ENCODE measurements around the gene GOPC.

Gene GOPC

DNA sequence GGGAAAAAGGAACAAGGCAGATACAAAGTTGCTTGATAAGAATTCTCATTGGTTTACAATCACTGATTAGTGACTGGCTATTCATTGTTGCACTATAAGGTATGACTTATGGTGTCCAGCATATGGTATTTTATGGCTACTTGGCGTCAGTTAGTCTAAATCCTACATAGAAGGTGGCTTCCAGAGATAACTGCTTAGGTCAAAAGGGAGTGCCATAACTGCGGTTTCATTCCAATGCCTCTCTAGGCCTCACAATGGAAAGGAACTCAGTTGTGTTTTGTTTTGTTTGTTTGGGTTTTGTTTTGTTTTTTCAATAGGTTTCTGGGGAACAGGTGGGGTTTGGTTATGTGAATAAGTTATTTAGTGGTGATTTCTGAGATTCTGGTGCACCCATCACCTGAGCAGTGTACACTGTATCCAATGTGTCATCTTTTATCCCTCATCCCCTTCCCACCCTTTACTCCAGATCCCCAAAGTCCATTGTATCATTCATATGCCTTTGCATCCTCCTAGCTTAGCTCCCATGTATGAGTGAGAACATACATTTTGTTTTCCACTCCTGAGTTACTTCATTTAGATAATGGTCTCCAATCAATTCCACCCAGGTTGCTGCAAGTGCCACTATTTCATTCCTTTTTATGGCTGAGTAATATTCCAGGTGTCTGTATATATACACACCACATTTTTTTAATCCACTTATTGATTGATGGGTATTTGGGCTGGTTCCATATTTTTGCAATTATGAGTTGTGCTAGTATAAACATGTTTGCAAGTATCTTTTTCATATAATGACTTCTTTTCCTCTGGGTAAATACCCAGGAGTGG, 7.0 kb downstream of the GOPC start:
- no peak for DNase-seq (ENCODE audit: low spot score)

DNA sequence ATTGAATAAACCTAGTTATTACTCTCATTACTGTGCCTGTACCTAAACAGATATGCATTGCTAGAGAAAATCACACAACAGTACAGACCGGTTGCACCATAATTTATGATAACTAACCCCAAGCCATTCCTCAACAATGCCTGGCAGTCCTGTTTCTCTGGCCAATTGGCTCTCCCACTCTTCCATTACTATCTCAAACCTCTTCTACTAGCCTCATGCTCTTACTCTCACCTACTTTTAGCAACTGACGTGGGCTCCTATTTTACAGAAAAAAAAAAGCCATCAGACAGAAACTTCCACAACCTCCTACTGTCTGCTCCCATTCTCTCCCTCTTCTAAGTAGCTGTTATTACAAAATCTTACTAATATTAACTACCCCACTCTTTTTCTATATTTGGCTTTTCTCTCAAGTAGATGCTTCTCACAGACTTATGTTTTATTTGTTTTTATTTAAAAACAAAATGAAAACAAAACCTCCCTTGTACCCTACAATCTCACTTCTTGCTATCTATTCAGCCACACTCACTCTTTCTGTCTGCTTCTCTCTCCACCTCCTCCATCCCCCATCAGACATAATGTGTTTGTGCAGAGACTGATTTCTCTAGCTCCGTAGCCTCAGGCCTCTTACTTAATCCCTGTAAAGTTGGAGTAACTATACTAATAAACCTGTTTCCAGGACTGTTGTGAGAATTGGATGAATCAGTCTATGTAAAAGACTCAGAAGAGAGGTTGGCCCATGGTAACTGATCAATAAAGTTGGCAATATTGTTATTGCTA, 9.1 kb downstream of the GOPC start:
- DNase-seq (ENCODE audit: low spot score) = no peak

DNA sequence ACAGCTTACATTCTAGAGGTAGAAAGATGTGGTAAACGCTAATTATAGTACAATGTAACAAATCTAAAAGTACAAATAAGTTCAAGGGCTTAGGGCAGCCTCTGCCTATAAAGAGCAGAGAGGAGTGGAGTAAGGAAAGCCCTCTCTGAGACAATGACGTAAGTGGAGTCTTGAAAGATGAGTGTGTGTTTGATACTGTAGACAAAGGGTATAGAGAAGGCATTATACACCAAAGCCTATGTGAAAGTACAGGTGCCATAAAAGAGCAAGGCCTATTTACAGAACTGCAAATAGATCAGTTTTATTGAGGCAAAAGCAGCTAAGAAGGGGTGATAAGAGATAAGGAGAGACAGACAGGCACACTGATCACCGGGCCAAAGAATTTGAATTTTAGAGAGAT, 10.9 kb downstream of the GOPC start:
- no peak for DNase-seq (ENCODE audit: low spot score)

DNA sequence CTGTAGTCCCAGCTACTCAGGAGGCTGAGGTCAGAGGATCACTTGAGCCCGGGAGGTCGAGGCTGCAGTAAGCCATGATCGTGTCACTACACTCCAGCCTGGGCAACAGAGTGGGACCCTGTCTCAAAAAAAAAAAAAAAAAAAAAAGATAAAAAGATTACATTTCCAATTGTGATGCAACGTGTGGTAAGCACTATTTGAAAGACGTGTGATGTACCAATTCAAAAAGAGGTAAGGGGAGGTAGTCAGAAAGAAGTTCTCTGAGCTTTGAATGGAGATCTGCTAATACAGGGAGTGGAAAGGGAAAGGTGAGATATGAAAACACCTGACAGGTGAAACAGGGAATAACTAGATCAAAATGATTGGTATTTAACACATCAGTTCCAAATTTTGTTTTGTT, 11.9 kb downstream of the GOPC start:
- no peak for DNase-seq (ENCODE audit: low spot score)

DNA sequence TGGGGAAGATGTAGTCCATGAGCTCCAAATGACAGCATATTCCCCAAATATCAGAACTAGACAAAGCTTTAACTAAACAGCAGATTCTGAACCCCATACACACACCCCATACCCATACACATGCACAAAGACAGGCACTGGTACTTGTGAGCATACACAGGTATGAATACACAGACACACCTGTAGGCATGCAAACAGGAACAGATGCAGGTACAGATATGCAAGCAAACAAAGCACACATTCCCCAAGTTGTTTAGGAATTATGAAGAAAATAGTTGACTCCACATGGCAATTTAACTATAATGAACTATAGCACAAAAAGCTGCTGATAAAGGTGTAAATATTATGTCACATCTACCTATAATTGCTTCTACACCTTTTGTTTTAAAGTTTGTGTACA, 16.7 kb downstream of the GOPC start:
- no peak for DNase-seq (ENCODE audit: low spot score)

DNA sequence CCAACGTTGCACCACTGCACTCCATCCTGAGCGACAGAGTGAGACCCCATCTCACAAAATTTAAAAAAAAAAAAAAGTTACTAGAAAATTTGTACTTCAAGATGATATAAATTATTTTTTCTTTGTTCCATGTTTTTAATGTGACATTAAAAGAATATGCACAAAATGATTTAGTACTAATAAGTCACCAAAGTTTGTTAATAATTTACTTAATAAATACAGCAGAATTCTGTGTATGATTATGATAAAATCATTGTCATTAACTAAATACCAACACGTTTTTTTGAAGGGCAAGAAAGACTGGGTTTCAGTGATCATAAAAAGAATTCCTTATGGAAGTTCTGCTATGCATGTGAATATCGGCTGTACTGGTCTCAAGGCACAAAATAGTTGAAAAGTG, 28.1 kb downstream of the GOPC start:
- no peak for DNase-seq (ENCODE audit: low spot score)

DNA sequence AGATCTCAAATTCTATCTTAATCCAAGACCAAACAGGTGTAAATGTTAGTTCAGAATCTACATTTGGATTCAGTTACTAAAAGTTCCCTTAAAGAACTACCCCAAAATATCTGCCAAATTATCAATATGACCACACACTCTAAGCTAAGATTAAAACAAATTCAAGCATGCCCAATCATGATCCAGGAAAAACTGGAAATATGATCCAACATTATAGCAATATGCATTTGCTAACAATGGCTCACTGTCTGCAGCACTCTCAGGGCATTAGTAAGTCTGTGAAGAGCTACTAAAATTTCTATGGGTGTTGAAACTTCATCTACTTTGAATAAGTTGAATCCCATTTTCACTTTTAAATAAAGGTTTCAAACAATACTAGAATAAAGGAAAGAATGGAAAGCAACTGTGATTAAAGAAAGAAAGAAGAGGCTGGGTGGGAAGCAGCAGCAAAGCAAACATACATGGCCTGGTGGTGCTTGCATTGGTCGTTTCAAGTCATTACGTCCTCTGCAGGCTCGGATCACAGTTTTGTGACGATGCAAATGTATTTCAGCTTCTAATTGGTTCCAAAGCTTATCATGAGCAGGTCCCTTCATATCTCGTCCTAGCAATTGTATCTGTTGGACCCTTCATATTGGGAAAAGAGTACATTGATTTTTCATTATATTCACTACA, 29.2 kb downstream of the GOPC start:
- DNase-seq (ENCODE audit: low spot score) = no peak

DNA sequence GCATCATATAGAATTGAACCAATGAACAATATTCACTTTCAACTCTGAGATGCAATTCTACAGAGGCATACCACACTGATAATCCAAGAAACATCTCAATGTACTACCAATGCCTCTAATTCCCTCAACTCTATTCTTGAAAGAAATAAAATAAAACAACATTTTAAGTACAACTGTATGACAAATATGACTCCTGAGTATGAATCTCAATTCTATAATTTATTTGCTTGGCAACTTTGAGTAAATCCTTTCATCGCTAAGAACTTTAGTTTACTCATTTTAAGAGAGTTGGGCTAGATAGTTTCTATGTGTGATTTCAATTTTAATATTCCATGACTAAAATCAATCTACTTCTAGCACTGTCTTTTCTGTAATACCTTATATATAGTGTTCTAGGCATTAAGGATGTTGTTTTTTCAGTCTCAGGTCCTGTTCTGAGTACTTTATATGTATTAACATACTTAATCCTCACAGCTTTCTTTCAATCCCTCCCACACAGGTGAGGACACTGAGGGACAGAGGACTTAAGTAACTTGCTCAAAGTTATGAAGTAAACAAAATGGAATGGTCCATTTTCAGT, 33.4 kb downstream of the GOPC start:
- no peak for DNase-seq (ENCODE audit: low spot score)

DNA sequence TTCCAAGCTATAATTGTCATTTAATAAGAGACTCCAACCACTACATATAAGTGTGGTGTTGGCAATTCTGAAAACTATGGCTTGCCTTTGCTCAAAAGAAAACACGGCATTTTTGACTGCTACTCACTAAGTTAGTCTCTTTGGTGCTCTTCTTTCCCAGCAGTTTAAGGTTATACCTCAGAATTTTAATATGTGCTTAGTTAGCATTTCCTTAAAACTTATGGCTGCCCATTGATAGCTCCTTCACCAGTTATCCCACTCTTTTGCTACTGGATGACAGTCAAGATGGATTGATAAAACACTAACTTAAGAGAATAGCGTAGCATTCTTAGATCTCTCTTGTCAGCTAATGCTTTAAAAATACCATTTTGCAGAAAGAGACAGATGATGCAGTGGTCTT, 34.1 kb downstream of the GOPC start:
- DNase-seq (ENCODE audit: low spot score) = no peak

DNA sequence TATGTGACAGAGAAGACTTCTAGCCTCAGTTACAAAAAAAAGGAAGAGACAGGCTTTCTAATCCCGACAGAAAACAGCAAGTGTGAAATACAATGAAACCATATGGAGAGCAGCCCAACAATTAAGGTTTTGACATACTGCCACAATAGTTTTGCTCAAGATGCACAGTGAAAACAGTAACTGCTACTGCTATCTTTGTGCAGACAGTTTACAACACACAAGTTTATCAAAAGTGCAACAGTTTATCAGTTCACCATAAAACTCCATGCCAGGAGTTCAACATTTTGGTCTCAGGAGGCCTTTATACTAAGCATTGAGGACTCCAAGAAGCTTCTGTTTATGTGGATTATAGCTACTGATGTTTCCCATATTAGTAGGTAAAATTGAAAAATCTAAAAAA, 37.6 kb downstream of the GOPC start:
- DNase-seq (ENCODE audit: low spot score) = no peak

DNA sequence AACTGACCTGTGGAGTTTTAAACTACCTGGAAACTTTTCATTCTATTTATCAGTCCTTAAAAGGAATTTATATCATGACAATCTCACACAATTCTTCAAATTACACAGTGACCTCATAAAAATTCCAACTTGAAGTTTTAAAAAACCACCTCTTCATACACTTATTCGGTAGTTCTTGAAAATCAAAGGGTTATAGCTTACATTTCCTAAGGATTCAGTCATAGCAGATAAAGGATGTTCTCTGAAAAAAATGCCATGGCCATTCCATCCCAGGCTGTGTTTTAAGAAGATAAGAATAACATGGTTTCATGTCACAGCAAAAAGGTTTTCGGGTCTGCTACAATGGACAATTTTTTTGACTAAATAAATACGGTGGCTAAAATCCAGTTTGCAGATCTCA, 41.2 kb downstream of the GOPC start:
- DNase-seq (ENCODE audit: low spot score) = no peak

DNA sequence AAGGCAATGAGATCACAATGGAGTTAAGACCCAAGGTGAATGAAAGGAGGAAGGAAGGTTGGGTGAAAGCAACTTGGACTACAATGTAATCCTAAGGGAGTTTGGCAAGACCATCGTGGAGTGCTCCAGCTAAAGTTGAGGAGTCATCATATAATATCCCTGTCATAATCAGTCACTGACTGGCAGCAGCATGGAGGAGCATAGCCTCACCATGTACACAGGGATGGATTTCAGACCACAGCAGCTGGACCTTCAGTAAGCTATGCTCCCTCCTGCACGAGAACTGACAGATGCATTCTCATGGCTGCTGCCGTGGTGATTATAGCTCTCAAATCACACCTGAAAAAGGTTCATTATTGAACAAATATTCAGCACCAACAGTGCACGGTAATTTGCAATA, 43.0 kb downstream of the GOPC start:
- no peak for DNase-seq (ENCODE audit: low spot score)

DNA sequence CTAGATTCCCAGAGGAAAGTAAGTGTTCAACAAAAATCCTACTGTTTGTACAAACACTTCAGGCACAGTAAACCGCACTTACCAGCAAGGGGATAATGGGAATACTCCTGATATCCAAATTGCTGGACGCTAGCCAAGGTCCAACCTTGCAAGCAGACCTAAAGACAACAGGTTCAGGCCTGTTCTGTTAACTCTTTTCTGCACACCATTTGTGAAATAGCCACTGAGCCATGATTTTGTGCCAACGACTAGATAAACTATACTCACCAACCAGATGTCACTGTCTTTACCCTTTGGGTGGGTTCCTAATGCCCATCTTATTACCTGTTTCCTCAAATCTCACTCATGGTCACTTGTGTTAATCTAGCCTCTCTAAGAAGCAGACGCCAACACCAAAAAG, 43.5 kb downstream of the GOPC start:
- DNase-seq (ENCODE audit: low spot score) = no peak

DNA sequence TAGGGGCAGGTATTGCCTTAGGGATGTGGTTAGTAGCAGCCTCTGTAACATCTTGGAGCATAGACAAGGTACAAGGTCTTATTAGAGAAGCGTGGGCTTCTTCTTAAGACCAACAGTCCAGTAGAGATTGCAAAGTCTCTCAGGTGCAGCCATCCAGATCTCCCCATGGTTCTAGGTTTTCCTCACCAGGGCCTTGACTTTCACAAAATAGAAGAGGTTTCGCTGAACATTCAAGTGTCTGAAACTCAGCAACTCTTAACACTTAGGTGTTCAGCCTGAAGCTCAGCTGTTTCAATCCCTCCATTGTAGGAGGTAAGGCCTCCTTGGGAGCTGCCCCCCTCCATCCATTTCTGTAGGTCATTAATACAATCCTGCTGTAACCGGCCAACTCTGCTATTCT, 44.4 kb downstream of the GOPC start:
- no peak for DNase-seq (ENCODE audit: low spot score)

DNA sequence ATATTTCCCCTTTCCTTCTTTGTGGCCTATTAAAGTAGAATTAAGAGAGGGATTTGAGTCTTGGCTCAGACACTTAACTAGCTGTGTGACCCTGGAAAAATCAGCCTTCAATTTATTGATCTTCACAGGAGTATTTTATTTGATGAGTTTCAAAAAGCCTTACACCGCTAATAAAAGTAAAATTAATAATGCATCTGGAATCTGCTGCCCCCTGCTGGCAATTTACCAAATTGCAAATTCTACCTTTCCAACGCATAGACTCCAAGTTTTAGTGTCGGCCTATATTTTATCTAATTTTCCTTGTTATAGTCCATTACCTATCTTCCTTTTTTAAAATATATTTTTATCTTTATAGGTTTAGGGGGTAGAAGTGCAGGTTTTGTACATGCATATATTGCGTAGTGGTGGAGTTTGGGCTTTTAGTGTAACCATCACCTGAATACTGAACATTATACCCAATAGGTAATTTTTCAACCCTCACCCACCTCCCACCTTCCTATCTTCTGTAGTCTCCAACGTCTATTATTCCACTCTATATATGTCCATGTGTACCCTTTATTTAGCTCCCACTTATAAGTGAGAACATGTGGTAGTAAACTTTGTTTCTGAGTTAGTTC, 46.3 kb downstream of the GOPC start:
- DNase-seq (ENCODE audit: low spot score) = peak; percentile 61

DNA sequence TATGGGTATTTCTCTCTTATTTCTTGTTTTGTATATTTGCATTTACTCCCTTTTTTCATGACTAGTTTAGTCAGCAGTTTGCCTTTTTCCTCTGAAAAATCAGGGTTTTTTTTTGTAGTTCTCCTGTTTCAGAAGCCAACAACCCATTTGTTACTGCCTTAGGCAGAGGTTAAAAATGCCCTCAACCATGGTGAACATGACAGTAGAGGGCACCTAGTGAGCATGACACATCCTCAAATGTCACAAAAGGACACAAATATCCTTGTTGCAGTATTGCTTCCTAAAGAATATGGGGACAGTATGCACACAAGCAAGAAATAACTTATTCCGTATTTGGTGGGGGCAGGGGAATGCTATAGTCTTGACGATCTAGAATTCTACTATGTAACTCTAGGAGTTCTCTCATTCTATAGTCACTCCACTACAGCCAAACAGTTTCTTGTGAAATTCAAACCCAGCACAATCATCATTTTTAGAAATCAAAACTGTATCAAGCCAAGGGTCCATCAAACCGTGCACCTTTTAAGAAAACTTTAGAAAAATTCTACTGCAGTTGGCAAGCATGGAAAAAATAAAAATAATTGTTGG, 47.0 kb downstream of the GOPC start:
- no peak for DNase-seq (ENCODE audit: low spot score)

DNA sequence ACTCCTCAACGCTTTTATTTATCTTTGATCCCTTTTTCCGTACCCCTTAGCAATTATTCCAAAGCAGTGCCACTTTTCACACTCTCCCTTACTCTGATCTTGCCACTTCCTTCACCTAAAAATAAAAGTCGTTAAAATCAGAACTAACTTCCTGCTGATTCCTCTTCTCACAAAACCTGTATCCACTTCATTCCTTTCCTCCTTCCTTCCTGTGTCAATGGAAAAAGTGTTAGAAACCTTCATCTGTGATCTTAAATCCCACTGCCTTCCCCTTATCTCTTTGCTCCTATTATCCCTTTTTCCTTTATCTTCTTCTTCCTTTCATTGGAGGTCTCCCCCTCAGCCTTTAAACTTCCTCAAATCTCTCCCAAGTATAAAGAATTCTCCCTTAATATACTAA, 49.2 kb downstream of the GOPC start:
- DNase-seq (ENCODE audit: low spot score) = no peak

DNA sequence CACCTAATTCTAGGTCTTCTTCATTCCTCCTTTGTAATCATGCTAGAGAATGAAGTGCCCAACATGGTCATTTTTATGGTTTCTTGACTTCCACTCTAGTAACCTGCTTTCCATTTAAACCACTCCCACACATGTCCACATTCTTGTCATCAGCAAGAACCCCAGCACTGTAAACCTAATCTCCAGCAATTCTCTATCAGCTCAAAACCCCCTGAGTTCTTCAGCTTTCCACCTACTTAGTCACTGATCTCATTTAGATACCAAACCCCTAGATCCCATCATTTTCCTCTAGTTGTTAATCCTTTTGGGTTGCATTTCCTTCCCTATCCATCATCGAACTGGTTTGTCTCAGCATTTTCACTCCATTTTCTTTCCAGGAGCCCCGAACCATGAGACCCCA, 49.7 kb downstream of the GOPC start:
- no peak for DNase-seq (ENCODE audit: low spot score)

DNA sequence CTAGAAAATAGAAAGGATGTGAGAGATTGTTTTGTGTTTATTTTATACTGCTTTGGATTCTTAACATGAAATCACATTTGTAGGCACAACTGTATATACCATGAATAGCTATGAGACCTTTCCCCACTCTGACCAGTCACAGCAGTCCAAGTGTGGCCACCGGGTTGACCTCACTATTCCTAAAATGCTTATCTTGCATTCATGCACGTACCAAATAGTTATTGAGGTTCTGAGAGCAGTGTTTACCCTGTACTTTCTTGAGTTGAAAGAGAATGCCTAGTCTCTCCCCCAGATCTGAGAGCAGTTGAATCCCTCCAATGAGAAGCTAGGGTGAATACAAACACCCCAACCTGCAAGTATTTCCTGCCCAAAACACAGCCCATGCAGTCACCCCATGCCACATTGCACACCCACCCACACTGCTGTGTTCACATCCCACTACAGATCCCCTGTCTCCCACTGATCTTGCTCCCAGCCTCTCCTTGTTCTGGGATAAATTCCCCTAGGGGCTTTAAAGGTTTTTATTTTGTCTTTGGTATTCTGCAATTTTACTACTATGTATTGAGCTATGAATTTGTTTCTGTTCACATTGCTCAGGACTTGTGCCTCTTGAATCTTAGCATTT, 51.6 kb downstream of the GOPC start:
- DNase-seq (ENCODE audit: low spot score) = no peak

DNA sequence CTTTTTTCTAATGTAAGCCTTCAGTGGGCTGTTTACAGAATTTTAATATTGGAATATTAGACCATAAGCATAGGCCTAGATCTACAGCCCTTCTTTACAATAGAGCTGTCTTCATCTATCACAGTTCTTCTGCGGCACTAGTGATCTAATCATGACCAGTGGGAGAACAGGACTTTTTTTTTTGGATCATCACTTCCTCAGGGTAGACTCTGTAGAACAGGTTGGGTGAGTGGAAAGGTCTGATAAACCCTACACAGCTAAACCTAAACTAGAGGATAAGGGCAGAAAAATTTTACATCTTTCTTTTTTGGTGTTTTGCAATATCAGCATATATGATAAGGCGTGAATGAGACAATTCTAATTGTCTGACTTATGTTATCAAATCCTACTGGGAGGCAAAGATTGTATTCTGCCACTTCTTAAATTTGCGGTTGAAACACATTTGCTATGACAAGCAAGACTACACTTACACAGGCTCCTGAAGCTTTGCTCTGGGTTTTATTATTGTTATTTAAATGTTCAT, 52.2 kb downstream of the GOPC start:
- DNase-seq (ENCODE audit: low spot score) = no peak

DNA sequence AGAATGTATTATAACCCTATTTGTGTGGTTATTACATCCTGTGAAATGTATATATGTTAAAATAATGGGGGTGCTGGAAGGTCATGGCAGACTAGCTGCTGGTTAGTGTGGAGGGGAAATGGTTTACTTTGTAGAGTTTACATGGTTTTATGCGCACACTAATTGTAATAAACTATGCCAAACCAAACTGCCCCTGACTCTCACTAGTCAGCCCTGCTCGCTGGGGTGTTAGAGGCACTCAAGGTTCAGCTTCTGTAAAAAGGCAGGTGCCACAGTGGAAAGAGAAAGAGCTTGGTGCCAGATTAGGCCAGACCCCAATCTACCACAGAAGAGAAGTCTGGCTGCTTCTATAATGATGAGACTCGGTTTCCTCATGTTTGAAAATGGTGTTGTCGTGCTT, 52.7 kb downstream of the GOPC start:
- no peak for DNase-seq (ENCODE audit: low spot score)
